GM20000 (cell line): ENCODE measurements around the gene CCDC3.

Experiments
- DNase-seq: peaks from one replicate; pipeline ENCODE4 v3.0.0; 2012; ENCODE audit warnings: low spot score
- TF ChIP-seq, protein P1 (sequence below): IDR thresholded peaks from 2 replicates; pipeline ENCODE4 v1.5.1; 2012; ENCODE audit warnings: mild to moderate bottlenecking, control low read depth; ENCODE audit errors: extremely low read depth, missing control alignments

CCDC3 gene

DNA sequence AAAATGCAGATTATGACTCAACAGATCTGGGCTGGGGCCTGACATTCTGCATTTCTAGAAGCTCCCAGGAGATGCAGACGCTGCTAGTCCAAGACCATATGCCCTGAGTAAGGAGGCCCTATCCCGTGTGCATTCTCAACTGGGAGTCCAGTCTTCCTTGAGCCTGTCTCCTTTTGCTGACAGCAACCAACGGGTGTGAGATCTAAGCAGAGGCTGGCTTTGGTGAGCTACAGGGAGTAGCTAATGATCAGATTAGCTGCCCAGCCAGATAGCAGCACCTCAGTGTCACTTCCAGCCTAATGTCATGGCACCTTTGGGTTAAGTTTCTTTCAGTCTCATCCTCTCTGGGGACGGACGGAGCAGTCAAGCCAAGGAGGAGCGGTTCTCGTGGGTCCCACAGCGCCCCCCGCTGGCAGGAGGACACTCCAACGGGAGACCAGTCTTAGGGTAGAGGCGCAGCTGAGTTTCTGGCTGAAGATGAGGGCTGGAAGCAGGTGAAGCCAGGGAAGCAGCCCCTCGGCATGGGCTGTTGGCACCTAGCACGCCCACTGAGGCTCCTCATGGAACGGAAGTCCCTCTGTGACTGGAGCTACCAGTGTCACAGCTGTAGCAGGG, 154.0 kb downstream of the CCDC3 start:
- TF ChIP-seq, protein P1, sequence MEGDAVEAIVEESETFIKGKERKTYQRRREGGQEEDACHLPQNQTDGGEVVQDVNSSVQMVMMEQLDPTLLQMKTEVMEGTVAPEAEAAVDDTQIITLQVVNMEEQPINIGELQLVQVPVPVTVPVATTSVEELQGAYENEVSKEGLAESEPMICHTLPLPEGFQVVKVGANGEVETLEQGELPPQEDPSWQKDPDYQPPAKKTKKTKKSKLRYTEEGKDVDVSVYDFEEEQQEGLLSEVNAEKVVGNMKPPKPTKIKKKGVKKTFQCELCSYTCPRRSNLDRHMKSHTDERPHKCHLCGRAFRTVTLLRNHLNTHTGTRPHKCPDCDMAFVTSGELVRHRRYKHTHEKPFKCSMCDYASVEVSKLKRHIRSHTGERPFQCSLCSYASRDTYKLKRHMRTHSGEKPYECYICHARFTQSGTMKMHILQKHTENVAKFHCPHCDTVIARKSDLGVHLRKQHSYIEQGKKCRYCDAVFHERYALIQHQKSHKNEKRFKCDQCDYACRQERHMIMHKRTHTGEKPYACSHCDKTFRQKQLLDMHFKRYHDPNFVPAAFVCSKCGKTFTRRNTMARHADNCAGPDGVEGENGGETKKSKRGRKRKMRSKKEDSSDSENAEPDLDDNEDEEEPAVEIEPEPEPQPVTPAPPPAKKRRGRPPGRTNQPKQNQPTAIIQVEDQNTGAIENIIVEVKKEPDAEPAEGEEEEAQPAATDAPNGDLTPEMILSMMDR: peak; percentile 35
- DNase-seq: no peak

DNA sequence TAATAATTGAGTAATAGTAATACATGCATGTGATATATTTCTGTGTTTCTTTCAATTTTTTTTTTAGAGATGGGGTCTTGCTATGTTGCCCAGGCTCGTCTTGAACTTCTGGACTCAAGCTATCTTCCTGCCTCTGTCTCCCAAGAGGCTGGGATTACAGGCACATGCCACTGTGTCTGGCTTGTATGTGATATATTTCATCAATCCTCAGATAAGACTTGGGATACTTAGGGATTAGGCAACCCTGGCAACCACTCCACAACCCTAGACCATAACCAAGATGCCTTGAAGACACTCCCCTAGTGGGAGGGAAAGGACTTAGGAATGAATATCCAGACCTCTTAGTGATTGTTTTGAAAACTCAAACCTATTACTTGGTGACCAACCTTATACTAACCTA, 154.8 kb downstream of the CCDC3 start:
- TF ChIP-seq, protein P1: no peak
- no peak for DNase-seq
